GM12878 (cell line): Measurements from ENCODE around the gene MALRD1. TPM values are rescaled to one million over a fixed set of nuclear protein-coding genes. Genes with fewer than 3 reads are reported as not detected.

Source experiments
- ATAC-seq: fragments of 200-7000 bp; cut with Tn5 transposase; 3 replicates; pipeline ENCODE4 v1.9.1; 2020; ENCODE audit warnings: mild to moderate bottlenecking, moderate library complexity
- BruUV-seq: library from RNA; stranded (reverse); fragments of 400-500 nt; replicated peaks from 2 replicates; lab custom pipeline; 2021; lab: Mats Ljungman, UMichigan
- CTCF ChIA-PET: fragments of 300-600 bp; sonication (Branson Sonifier 250); formaldehyde crosslinking; extraction: SDS; loops from one replicate; lab custom pipeline; 2021; ENCODE audit warnings: inconsistent platforms; lab: Yijun Ruan, JAX
- POLR2A ChIA-PET: fragments of 350-600 bp; formaldehyde crosslinking; extraction: SDS; loops from one replicate; lab custom pipeline; 2021; ENCODE audit warnings: inconsistent platforms; lab: Charles Lee
- RAD21 ChIA-PET: fragments of 300-600 bp; sonication (Branson Sonifier 250); formaldehyde crosslinking; loops from one replicate; lab custom pipeline; 2023; ENCODE audit warnings: antibody characterized with exemption; ENCODE audit not compliant: unreplicated experiment; lab: Charles Lee
- SMC1A ChIA-PET: fragments of 300-600 bp; sonication (Branson Sonifier 250); formaldehyde crosslinking; loops from one replicate; lab custom pipeline; 2023; ENCODE audit not compliant: unreplicated experiment, uncharacterized antibody; lab: Charles Lee
- DNase-seq: peaks from one replicate; pipeline ENCODE4 v3.0.0-alpha.2; 2011; ENCODE audit warnings: low read depth, low spot score
- FAIRE-seq: peaks from 3 replicates; lab custom pipeline; 2011; peaks lifted over from hg19 to GRCh38; lab: Jason Lieb, UNC
- H2AFZ ChIP-seq: 2 replicates; pipeline ENCODE4 v1.6.0; 2011; ENCODE audit warnings: low read depth, low read length, control low read depth; ENCODE audit not compliant: control insufficient read depth
- H3K27ac ChIP-seq: 2 replicates; pipeline ENCODE4 v1.5.1; 2011; ENCODE audit warnings: control low read depth; ENCODE audit not compliant: control insufficient read depth, insufficient read depth
- H3K27me3 ChIP-seq, 2 experiments: replicated peaks in 1 of 2; 2 replicates each; pipeline versions ENCODE4 v1.6.0 to v1.6.1; 2011; ENCODE audit warnings: low read length in 1 of 2; ENCODE audit not compliant: control insufficient read depth in 2 of 2, insufficient read depth in 2 of 2
- H3K36me3 ChIP-seq, 2 experiments: 2 replicates each; pipeline ENCODE4 v1.5.1; 2011; ENCODE audit warnings: low read length in 1 of 2; ENCODE audit not compliant: control insufficient read depth in 2 of 2, insufficient read depth in 2 of 2
- H3K4me1 ChIP-seq: 2 replicates; pipeline ENCODE4 v1.6.1; 2011; ENCODE audit warnings: mild to moderate bottlenecking, low read length, moderate library complexity, mixed read lengths; ENCODE audit not compliant: control insufficient read depth, insufficient read depth
- H3K4me2 ChIP-seq: 2 replicates; pipeline ENCODE4 v1.6.0; 2011; ENCODE audit warnings: control low read depth; ENCODE audit not compliant: control insufficient read depth, insufficient read depth
- H3K4me3 ChIP-seq: fragments of 200-600 bp; sonication (generic); 2 replicates; pipeline ENCODE4 v1.5.1; 2016
- H3K79me2 ChIP-seq: 2 replicates; pipeline ENCODE4 v1.6.0; 2011; ENCODE audit warnings: low read length; ENCODE audit not compliant: control insufficient read depth, insufficient read depth
- H3K9ac ChIP-seq: 2 replicates; pipeline ENCODE4 v1.8.0; 2011; ENCODE audit warnings: low read length, control low read depth, mixed read lengths; ENCODE audit not compliant: control insufficient read depth, insufficient read depth
- H3K9me3 ChIP-seq: replicated peaks from 3 replicates; pipeline ENCODE4 v1.5.1; 2011; ENCODE audit warnings: mild to moderate bottlenecking, low read length; ENCODE audit not compliant: control insufficient read depth, insufficient read depth
- H4K20me1 ChIP-seq: 2 replicates; pipeline ENCODE4 v1.6.0; 2011; ENCODE audit not compliant: control insufficient read depth, insufficient read depth
- GATAD2B ChIP-seq: fragments of 450-650 bp; conservative IDR thresholded peaks from 2 replicates; pipeline ENCODE4 v1.6.1; 2017; ENCODE audit warnings: low read depth, mild to moderate bottlenecking, moderate library complexity
- JUNB ChIP-seq: IDR thresholded peaks from 2 replicates; pipeline ENCODE4 v1.6.1; 2016; ENCODE audit warnings: antibody characterized with exemption, mild to moderate bottlenecking
- NR2F1 ChIP-seq: fragments of 450-650 bp; conservative IDR thresholded peaks from 2 replicates; pipeline ENCODE4 v1.6.1; 2017; ENCODE audit warnings: mild to moderate bottlenecking
- NRF1 ChIP-seq: conservative IDR thresholded peaks from 2 replicates; pipeline ENCODE4 v1.6.1; 2011; ENCODE audit warnings: mild to moderate bottlenecking, low read depth, low read length, improper control_type of control experiment
- POU2F2 ChIP-seq: IDR thresholded peaks from 3 replicates; pipeline ENCODE4 v1.6.1; 2011; ENCODE audit warnings: low read depth, mild to moderate bottlenecking, low read length, borderline replicate concordance
- RBBP5 ChIP-seq: fragments of 200-600 bp; sonication (generic); conservative IDR thresholded peaks from 2 replicates; pipeline ENCODE4 v1.6.1; 2016
- TCF3 ChIP-seq: IDR thresholded peaks from 2 replicates; pipeline ENCODE4 v1.6.1; 2012; ENCODE audit warnings: low read depth, mild to moderate bottlenecking, low read length, borderline replicate concordance; ENCODE audit not compliant: insufficient read depth
- ZNF24 ChIP-seq: fragments of 450-650 bp; IDR thresholded peaks from 2 replicates; pipeline ENCODE4 v1.6.1; 2017; ENCODE audit warnings: antibody characterized with exemption, mild to moderate bottlenecking
- ZNF384 ChIP-seq: IDR thresholded peaks from 2 replicates; pipeline ENCODE4 v1.6.1; 2012; ENCODE audit warnings: low read depth, mild to moderate bottlenecking, low read length, improper control_type of control experiment, borderline replicate concordance
- WGBS: methylation state at CpG from one replicate; pipeline ENCODE4 v1.1.6; 2016; ENCODE audit warnings: low lambda C conversion rate; ENCODE audit not compliant: insufficient replicate concordance, insufficient coverage; ENCODE audit errors: missing lambda C conversion rate; 5-methylcytosine and 5-hydroxymethylcytosine counted together
- in situ Hi-C: fragments of 300-500 bp; cut with MboI; formaldehyde crosslinking; loops from 9 replicates; pipeline ENCODE4 v1.14.3; 2018; ENCODE audit warnings: mixed read lengths
- intact Hi-C: fragments of 100-400 bp; cut with micrococcal nuclease; formaldehyde crosslinking; loops from one replicate; pipeline ENCODE4 v1.14.2; 2022; ENCODE audit not compliant: unreplicated experiment
- polyA plus RNA-seq, 11 experiments: library from polyadenylated mRNA; depleted of rRNA in 4 of 11; unstranded in 6 of 11; stranded (reverse) in 5 of 11; fragments of >200 nt; fragmentation: Nextera tagmentation in 4 of 11; fragmentation: Illumina TruSeq in 1 of 11; extraction: Ambion mirVana in 4 of 11; extraction: Trizol in 1 of 11; gene quantifications; 1 replicate in 1 of 11; 2 replicates in 10 of 11; pipeline versions ENCODE4 v1.2.1 to v1.2.3, GENCODE V29; 2011 to 2016; ENCODE audit warnings: inconsistent platforms in 2 of 11, missing spikeins in 2 of 11, low read depth in 1 of 11
- total RNA-seq, 4 experiments: library from RNA; depleted of rRNA in 3 of 4; stranded (reverse); fragments of >200 nt in 3 of 4; fragmentation: Illumina TruSeq in 1 of 4; extraction: Trizol in 1 of 4; gene quantifications; 2 replicates each; pipeline versions ENCODE4 v1.2.1 to v1.2.3, GENCODE V29; 2013 to 2021
- TF ChIP-seq, protein P1 (sequence below): fragments of 450-650 bp; IDR thresholded peaks from 2 replicates; pipeline ENCODE4 v1.6.1; 2016; ENCODE audit warnings: mild to moderate bottlenecking
- TF ChIP-seq, protein P2 (sequence below): fragments of 450-650 bp; conservative IDR thresholded peaks from 2 replicates; pipeline ENCODE4 v1.6.1; 2017; ENCODE audit warnings: mild to moderate bottlenecking, moderate library complexity
- TF ChIP-seq, protein P3 (sequence below): fragments of 450-650 bp; IDR thresholded peaks from 2 replicates; pipeline ENCODE4 v1.6.1; 2017; ENCODE audit warnings: borderline replicate concordance
- TF ChIP-seq, protein P4 (sequence below): fragments of 450-650 bp; formaldehyde crosslinking; IDR thresholded peaks from 2 replicates; pipeline ENCODE4 v1.5.0; 2022; ENCODE audit warnings: mild to moderate bottlenecking, missing genetic modification characterization

The MALRD1 gene
- total and polyA plus RNA-seq, 10 of the 15 experiments (the other 5 are each of a cell fraction or from before 2014, with no cell fraction given) = 0.12 to 6.6 (median 0.26) TPM; not detected in 2

DNA sequence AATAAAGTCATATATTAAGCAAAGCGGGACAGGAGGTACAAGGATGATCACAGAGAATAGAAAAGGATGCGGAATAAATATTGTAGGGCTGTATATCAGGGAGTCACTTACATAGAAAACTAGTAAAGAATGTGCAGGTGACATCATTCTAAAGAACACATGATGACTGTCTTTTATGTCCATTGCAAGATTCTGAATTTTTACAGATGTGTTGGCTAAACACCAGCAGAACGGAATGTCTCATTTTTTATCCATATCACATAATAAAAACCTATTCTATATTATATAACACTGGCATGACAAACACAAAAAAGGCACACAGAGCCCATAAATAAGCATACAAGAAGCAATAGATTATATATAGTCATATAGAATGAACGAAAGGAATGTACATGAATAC is 448.4 kb downstream of the MALRD1 start:
- intact Hi-C loops = no loop called here
- no peak overlapping the region for H3K9ac ChIP-seq
- CTCF ChIA-PET = no interaction called here
- DNase-seq (no peak), ATAC-seq (no peak), FAIRE-seq (no peak)
- no peaks in the 10 kb centered on the region for H3K79me2 ChIP-seq
- no TSS peak for BruUV-seq
- no peaks in the 10 kb centered on the region for H3K36me3 ChIP-seq
- SMC1A ChIA-PET = interaction anchor here (0.6 kb wide), 1 partner anchor 18 kb away, joined by 3 read pairs; no protein-coding TSS in a partner anchor
- in situ Hi-C loops = no loop called here
- POLR2A ChIA-PET = no interaction called here
- no peaks in the 10 kb centered on the region; the same call in 2 of the 3 replicates for H3K9me3 ChIP-seq
- H3K27ac ChIP-seq = no peak overlapping the region
- H3K4me3 ChIP-seq = no peak overlapping the region
- no peak overlapping the region for H2AFZ ChIP-seq
- RAD21 ChIA-PET = no interaction called here
- no peaks in the 10 kb centered on the region for H3K4me1 ChIP-seq
- WGBS = 3% methylated on average over 4 of the region's 4 CpGs
- H3K4me2 ChIP-seq = no peak overlapping the region
- no peaks in the 10 kb centered on the region for H4K20me1 ChIP-seq
- no peaks in the 10 kb centered on the region for H3K27me3 ChIP-seq
- TF ChIP-seq, protein P1, sequence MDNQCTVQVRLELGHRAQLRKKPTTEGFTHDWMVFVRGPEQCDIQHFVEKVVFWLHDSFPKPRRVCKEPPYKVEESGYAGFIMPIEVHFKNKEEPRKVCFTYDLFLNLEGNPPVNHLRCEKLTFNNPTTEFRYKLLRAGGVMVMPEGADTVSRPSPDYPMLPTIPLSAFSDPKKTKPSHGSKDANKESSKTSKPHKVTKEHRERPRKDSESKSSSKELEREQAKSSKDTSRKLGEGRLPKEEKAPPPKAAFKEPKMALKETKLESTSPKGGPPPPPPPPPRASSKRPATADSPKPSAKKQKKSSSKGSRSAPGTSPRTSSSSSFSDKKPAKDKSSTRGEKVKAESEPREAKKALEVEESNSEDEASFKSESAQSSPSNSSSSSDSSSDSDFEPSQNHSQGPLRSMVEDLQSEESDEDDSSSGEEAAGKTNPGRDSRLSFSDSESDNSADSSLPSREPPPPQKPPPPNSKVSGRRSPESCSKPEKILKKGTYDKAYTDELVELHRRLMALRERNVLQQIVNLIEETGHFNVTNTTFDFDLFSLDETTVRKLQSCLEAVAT = no peak
- TF ChIP-seq RBBP5 (no peak), ZNF384 (no peak), POU2F2 (no peak), NR2F1 (no peak), JUNB (no peak), ZNF24 (no peak), TCF3 (no peak), NRF1 (no peak), GATAD2B (no peak)
- TF ChIP-seq, protein P2, sequence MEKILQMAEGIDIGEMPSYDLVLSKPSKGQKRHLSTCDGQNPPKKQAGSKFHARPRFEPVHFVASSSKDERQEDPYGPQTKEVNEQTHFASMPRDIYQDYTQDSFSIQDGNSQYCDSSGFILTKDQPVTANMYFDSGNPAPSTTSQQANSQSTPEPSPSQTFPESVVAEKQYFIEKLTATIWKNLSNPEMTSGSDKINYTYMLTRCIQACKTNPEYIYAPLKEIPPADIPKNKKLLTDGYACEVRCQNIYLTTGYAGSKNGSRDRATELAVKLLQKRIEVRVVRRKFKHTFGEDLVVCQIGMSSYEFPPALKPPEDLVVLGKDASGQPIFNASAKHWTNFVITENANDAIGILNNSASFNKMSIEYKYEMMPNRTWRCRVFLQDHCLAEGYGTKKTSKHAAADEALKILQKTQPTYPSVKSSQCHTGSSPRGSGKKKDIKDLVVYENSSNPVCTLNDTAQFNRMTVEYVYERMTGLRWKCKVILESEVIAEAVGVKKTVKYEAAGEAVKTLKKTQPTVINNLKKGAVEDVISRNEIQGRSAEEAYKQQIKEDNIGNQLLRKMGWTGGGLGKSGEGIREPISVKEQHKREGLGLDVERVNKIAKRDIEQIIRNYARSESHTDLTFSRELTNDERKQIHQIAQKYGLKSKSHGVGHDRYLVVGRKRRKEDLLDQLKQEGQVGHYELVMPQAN = no peak
- TF ChIP-seq, protein P3, sequence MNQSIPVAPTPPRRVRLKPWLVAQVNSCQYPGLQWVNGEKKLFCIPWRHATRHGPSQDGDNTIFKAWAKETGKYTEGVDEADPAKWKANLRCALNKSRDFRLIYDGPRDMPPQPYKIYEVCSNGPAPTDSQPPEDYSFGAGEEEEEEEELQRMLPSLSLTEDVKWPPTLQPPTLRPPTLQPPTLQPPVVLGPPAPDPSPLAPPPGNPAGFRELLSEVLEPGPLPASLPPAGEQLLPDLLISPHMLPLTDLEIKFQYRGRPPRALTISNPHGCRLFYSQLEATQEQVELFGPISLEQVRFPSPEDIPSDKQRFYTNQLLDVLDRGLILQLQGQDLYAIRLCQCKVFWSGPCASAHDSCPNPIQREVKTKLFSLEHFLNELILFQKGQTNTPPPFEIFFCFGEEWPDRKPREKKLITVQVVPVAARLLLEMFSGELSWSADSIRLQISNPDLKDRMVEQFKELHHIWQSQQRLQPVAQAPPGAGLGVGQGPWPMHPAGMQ = no peak
- TF ChIP-seq, protein P4, sequence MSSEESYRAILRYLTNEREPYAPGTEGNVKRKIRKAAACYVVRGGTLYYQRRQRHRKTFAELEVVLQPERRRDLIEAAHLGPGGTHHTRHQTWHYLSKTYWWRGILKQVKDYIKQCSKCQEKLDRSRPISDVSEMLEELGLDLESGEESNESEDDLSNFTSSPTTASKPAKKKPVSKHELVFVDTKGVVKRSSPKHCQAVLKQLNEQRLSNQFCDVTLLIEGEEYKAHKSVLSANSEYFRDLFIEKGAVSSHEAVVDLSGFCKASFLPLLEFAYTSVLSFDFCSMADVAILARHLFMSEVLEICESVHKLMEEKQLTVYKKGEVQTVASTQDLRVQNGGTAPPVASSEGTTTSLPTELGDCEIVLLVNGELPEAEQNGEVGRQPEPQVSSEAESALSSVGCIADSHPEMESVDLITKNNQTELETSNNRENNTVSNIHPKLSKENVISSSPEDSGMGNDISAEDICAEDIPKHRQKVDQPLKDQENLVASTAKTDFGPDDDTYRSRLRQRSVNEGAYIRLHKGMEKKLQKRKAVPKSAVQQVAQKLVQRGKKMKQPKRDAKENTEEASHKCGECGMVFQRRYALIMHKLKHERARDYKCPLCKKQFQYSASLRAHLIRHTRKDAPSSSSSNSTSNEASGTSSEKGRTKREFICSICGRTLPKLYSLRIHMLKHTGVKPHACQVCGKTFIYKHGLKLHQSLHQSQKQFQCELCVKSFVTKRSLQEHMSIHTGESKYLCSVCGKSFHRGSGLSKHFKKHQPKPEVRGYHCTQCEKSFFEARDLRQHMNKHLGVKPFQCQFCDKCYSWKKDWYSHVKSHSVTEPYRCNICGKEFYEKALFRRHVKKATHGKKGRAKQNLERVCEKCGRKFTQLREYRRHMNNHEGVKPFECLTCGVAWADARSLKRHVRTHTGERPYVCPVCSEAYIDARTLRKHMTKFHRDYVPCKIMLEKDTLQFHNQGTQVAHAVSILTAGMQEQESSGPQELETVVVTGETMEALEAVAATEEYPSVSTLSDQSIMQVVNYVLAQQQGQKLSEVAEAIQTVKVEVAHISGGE (CRISPR knock-in tag) = no peak
- TF ChIP-seq, all 136 proteins: peak for 0
